Lung (tissue), 16 donors: Measurements from ENCODE around the gene LRRC66. TPM values are rescaled to one million over a fixed set of nuclear protein-coding genes. Genes with fewer than 3 reads are reported as not detected.

ENCODE experiments used
- ATAC-seq: fragments of 200-7000 bp; cut with Tn5 transposase; one replicate; pipeline ENCODE4 v1.9.1; 2020; ENCODE audit warnings: moderate number of reproducible peaks; ENCODE audit not compliant: insufficient read depth, low FRiP score
- DNase-seq, 3 donors: peaks; one replicate each; pipeline ENCODE4 v3.0.0-alpha.2; 2013 to 2017
- H3K27ac ChIP-seq, 2 donors: one replicate each; pipeline ENCODE4 v1.5.1; 2013; ENCODE audit warnings: mild to moderate bottlenecking in 2 of 2, moderate library complexity in 2 of 2, control low read depth in 1 of 2, inconsistent platforms in 1 of 2, low read depth in 1 of 2, low read length in 1 of 2
- H3K27me3 ChIP-seq, 3 donors: one replicate each; pipeline ENCODE4 v1.5.1; 2013; ENCODE audit warnings: low read length in 2 of 3; ENCODE audit not compliant: control insufficient read depth in 3 of 3, insufficient read depth in 3 of 3
- H3K36me3 ChIP-seq, 4 donors: one replicate each; pipeline ENCODE4 v1.5.1; 2013; ENCODE audit warnings: low read length in 4 of 4, mild to moderate bottlenecking in 1 of 4, moderate library complexity in 1 of 4; ENCODE audit not compliant: control insufficient read depth in 4 of 4, insufficient read depth in 4 of 4
- H3K4me1 ChIP-seq, 5 donors: one replicate each; pipeline ENCODE4 v1.5.1; 2013; ENCODE audit warnings: low read length in 5 of 5, mild to moderate bottlenecking in 2 of 5, moderate library complexity in 1 of 5; ENCODE audit not compliant: control insufficient read depth in 5 of 5, insufficient read depth in 5 of 5
- H3K4me3 ChIP-seq: one replicate; pipeline ENCODE4 v1.5.1; 2013; ENCODE audit warnings: mild to moderate bottlenecking, control low read depth, moderate library complexity
- H3K9ac ChIP-seq, 2 donors: one replicate each; pipeline ENCODE4 v1.5.1; 2013; ENCODE audit warnings: low read length in 2 of 2, control low read depth in 1 of 2; ENCODE audit not compliant: insufficient read depth in 1 of 2
- H3K9me3 ChIP-seq, 4 donors: one replicate each; pipeline ENCODE4 v1.5.1; 2013; ENCODE audit warnings: low read length in 3 of 4, mild to moderate bottlenecking in 1 of 4, moderate library complexity in 1 of 4; ENCODE audit not compliant: control insufficient read depth in 4 of 4, insufficient read depth in 3 of 4
- CTCF ChIP-seq: IDR thresholded peaks from 2 replicates; pipeline ENCODE4 v1.5.1; 2012; ENCODE audit warnings: mild to moderate bottlenecking; ENCODE audit errors: control extremely low read depth, extremely low read depth
- WGBS, 2 donors: extraction: QIAGEN DNeasy Blood & Tissue Kit; methylation state at CpG; one replicate each; pipeline ENCODE4 v1.1.7; 2013; 5-methylcytosine and 5-hydroxymethylcytosine counted together
- long read RNA-seq, 5 donors: transcript quantifications; one replicate each; lab custom pipeline, GENCODE V29; 2026
- polyA plus RNA-seq, 2 donors: library from polyadenylated mRNA; stranded (reverse); fragments of 200-250 nt; gene quantifications; one replicate each; pipeline ENCODE4 v1.2.1, GENCODE V29; 2013
- total RNA-seq, 2 donors: library from RNA; depleted of rRNA in 1 of 2; stranded (reverse); fragments of >200 nt in 1 of 2; gene quantifications; one replicate each; pipeline ENCODE4 v1.2.1, GENCODE V29; 2014 to 2021
- donor health status: control.
- donor health status: control.
- donor health status: Bipolar disorder and iron deficiency.
- donor health status: healthy.
- donor health status: DM: yes; HTN: yes; CAD: no.

LRRC66 gene
- total RNA-seq (under 1 TPM; 0.14 to 0.28 TPM), polyA plus RNA-seq (under 1 TPM; 0.05 to 0.10 TPM)
- long read RNA-seq, donor 1 = 0 reads
- long read RNA-seq, donor 2 = 0 reads
- long read RNA-seq, donor 3 = 0 reads
- long read RNA-seq, donor 4 = 0 reads
- long read RNA-seq, donor 5 = 0 reads

- no peak within 1 kb of the TSS for H3K9ac ChIP-seq
- ATAC-seq = no peak
- no peaks in the 10 kb centered on the region for H3K4me1 ChIP-seq
- H3K9me3 ChIP-seq = no peaks in the 10 kb centered on the region
- H3K27me3 ChIP-seq = no peaks in the 10 kb centered on the region
- DNase-seq = no peak
- no peak within 1 kb of the TSS for H3K4me3 ChIP-seq
- TF ChIP-seq CTCF = no peak
- 89 to 94% methylated on average over 6 of the region's 6 CpGs for WGBS, 2 donors
- peaks cover 0 to 14% (median 4%) of the 10 kb centered on the region in 4 donors for H3K36me3 ChIP-seq
- no peak within 1 kb of the TSS for H3K27ac ChIP-seq
These were observed at the start of gene LRRC66 for GRCh38 chr4:52019936-52020657. Gene LRRC66, minus strand, starts transcription at chr4:52020363. Its CDS starts 2,750 bp downstream, at chr4:52017613.

GRCh38 chr4:52069571-52069970 is 49.4 kb upstream of the LRRC66 start:
- Histone ChIP-seq H3K9ac (no peak overlapping the region), H3K27ac (no peak overlapping the region), H3K9me3 (no peaks in the 10 kb centered on the region), H3K4me1 (no peaks in the 10 kb centered on the region), H3K36me3 (no peaks in the 10 kb centered on the region), H3K4me3 (no peak overlapping the region), H3K27me3 (peaks cover 0 to 5% (median 0%) of the 10 kb centered on the region in 3 donors)
- ATAC-seq (no peak), DNase-seq (no peak)
- TF ChIP-seq CTCF = no peak
- 72 to 73% methylated on average over 1 of the region's 1 CpG for WGBS, 2 donors

- H3K27me3 ChIP-seq = peaks cover 0 to 2% (median 0%) of the 10 kb centered on the region in 3 donors
- H3K27ac ChIP-seq = peak overlapping the region in 1 of 2 donors; percentile 24
- ATAC-seq (peak; percentile 49), DNase-seq (peak in 2 of 3 donors; percentile 16 to 54)
- H3K9me3 ChIP-seq = no peaks in the 10 kb centered on the region
- WGBS, 2 donors = 47 to 51% methylated on average over 3 of the region's 3 CpGs
- H3K9ac ChIP-seq = no peak overlapping the region
- TF ChIP-seq CTCF = no peak
- H3K36me3 ChIP-seq = no peaks in the 10 kb centered on the region
- peaks cover 0 to 6% (median 0%) of the 10 kb centered on the region in 5 donors for H3K4me1 ChIP-seq
- no peak overlapping the region for H3K4me3 ChIP-seq
These were observed 39.2 kb upstream of the LRRC66 start for GRCh38 chr4:52059372-52059771.
